ENCODE measurements around the gene ATF7. TPM values are rescaled to one million over a fixed set of nuclear protein-coding genes. Genes with fewer than 3 reads are reported as not detected.

Gene ATF7
- total and polyA plus RNA-seq, 2 of the 13 experiments (the other 11 are each of a cell fraction or from before 2014, with no cell fraction given) = 9.6 to 16.2 TPM

- no peak; a peak in 2 of 4 replicates for TF ChIP-seq HMGXB4 (CRISPR knock-in tag; IDR thresholded peaks at IDR 0.05; ENCODE audit: borderline replicate concordance in 1 of 2, low read depth in 1 of 2)
- no peak for TF ChIP-seq ZNF646 (CRISPR knock-in tag; IDR thresholded peaks at IDR 0.05)
- TF ChIP-seq HDAC1 (CRISPR knock-in tag; IDR thresholded peaks at IDR 0.05) = peak; percentile 88
- peak; percentile 82 for TF ChIP-seq ZNF350 (CRISPR knock-in tag; IDR thresholded peaks at IDR 0.05; ENCODE audit: borderline replicate concordance, low read depth)
- TF ChIP-seq PRDM4 (CRISPR knock-in tag; IDR thresholded peaks at IDR 0.05; ENCODE audit: borderline replicate concordance) = no peak
- TF ChIP-seq HBP1 (CRISPR knock-in tag; IDR thresholded peaks at IDR 0.05; ENCODE audit: low read depth) = no peak
- TF ChIP-seq GABPA (IDR thresholded peaks at IDR 0.05; ENCODE audit: low read depth, low read length) = no peak
- TF ChIP-seq GABPA (CRISPR knock-in tag; IDR thresholded peaks at IDR 0.05; ENCODE audit: low read depth) = peak; percentile 71
- peak; percentile 88 for TF ChIP-seq SP4 (CRISPR knock-in tag; IDR thresholded peaks at IDR 0.05)
- peak; percentile 88; the same call in 1 of the 2 replicates for TF ChIP-seq ZNF180 (CRISPR knock-in tag; IDR thresholded peaks at IDR 0.05; ENCODE audit: borderline replicate concordance, low read depth)
- no peak for TF ChIP-seq NR3C1 (CRISPR knock-in tag; IDR thresholded peaks at IDR 0.05)
- TF ChIP-seq ZBTB14 (CRISPR knock-in tag; IDR thresholded peaks at IDR 0.05) = no peak
- no peak for TF ChIP-seq SRF (IDR thresholded peaks at IDR 0.05; ENCODE audit: low read depth, low read length)
- TF ChIP-seq NBN (conservative IDR thresholded peaks at IDR 0.05) = no peak
Measured at GRCh38 chr12:53500776-53501614, 125.2 kb downstream of the ATF7 start, which contains the start of gene TARBP2 (continued).

Measured in HepG2 (cell line).